Lower leg skin (tissue), 3 donors: ENCODE measurements around the gene PHETA1.

ENCODE experiments used
- CTCF ChIP-seq, 3 donors: fragments of 450-650 bp; IDR thresholded peaks; one replicate each; pipeline ENCODE4 v1.5.1; 2016; ENCODE audit warnings: antibody characterized with exemption in 3 of 3, mild to moderate bottlenecking in 3 of 3, moderate library complexity in 2 of 3
- POLR2A ChIP-seq, 2 donors: fragments of 450-650 bp; IDR thresholded peaks; one replicate each; pipeline ENCODE4 v1.6.1; 2016 to 2017; ENCODE audit warnings: antibody characterized with exemption in 2 of 2, mild to moderate bottlenecking in 1 of 2, moderate library complexity in 1 of 2

- TF ChIP-seq CTCF (IDR thresholded peaks at IDR 0.05) (no peak), POLR2A (IDR thresholded peaks at IDR 0.05) (no peak)
Measured at GRCh38 chr12:111347891-111348644, 20.8 kb downstream of the PHETA1 start.
